H1 (cell line): Measurements from ENCODE around the gene NSL1. TPM values are rescaled to one million over a fixed set of nuclear protein-coding genes. Genes with fewer than 3 reads are reported as not detected.

Experiments used
- CTCF ChIA-PET: fragments of 300-600 bp; sonication (Branson Sonifier 250); formaldehyde crosslinking; loops from one replicate; lab custom pipeline; 2021; ENCODE audit not compliant: partially characterized antibody; lab: Charles Lee
- POLR2A ChIA-PET: fragments of 300-600 bp; sonication (Branson Sonifier 250); formaldehyde crosslinking; loops from one replicate; lab custom pipeline; 2021; ENCODE audit warnings: inconsistent platforms; ENCODE audit not compliant: partially characterized antibody; lab: Charles Lee
- DNase-seq, 2 experiments: peaks; one replicate each; pipeline versions ENCODE4 v3.0.0 to v3.0.0-alpha.2; 2010 to 2022; ENCODE audit warnings: low spot score in 2 of 2, low read depth in 1 of 2, mixed read lengths in 1 of 2
- FAIRE-seq: peaks from 2 replicates; lab custom pipeline; 2011; peaks lifted over from hg19 to GRCh38; lab: Jason Lieb, UNC
- H2AFZ ChIP-seq: 2 replicates; pipeline ENCODE4 v1.8.1; 2012; ENCODE audit warnings: low read length, inconsistent platforms
- H2AK5ac ChIP-seq: 2 replicates; pipeline ENCODE4 v1.6.1; 2013; ENCODE audit warnings: low read depth, low read length
- H2BK120ac ChIP-seq: replicated peaks from 2 replicates; pipeline ENCODE3; 2013; ENCODE audit warnings: low read depth, low read length, inconsistent platforms
- H2BK12ac ChIP-seq: 2 replicates; pipeline ENCODE4 v1.6.1; 2013; ENCODE audit warnings: low read depth, low read length
- H2BK15ac ChIP-seq: 2 replicates; pipeline ENCODE4 v1.6.1; 2013; ENCODE audit warnings: low read length
- H2BK20ac ChIP-seq: 2 replicates; pipeline ENCODE4 v1.6.1; 2013; ENCODE audit warnings: low read length
- H2BK5ac ChIP-seq: 2 replicates; pipeline ENCODE4 v1.6.1; 2013; ENCODE audit warnings: low read depth, low read length
- H3K14ac ChIP-seq: 2 replicates; pipeline ENCODE4 v1.6.1; 2013; ENCODE audit warnings: inconsistent platforms; ENCODE audit not compliant: insufficient read length
- H3K18ac ChIP-seq: 2 replicates; pipeline ENCODE4 v1.6.1; 2013; ENCODE audit warnings: low read length; ENCODE audit errors: extremely low read depth
- H3K23ac ChIP-seq: 2 replicates; pipeline ENCODE4 v1.6.1; 2013; ENCODE audit warnings: inconsistent platforms; ENCODE audit not compliant: insufficient read length
- H3K23me2 ChIP-seq: 2 replicates; pipeline ENCODE4 v1.6.1; 2013; ENCODE audit warnings: low read depth, low read length
- H3K27ac ChIP-seq: 2 replicates; pipeline ENCODE4 v1.6.1; 2011; ENCODE audit warnings: low read depth, low read length, inconsistent platforms
- H3K27me3 ChIP-seq, 4 experiments: replicated peaks in 1 of 4; 1 replicate in 1 of 4; 2 replicates in 3 of 4; pipeline versions ENCODE4 v1.6.1 to v1.8.1; 2011 to 2013; ENCODE audit warnings: low read length in 3 of 4, mild to moderate bottlenecking in 3 of 4, inconsistent platforms in 2 of 4, mixed read lengths in 2 of 4, moderate library complexity in 1 of 4; ENCODE audit not compliant: control insufficient read depth in 3 of 4, insufficient read depth in 3 of 4; ENCODE audit errors: extremely low read depth in 1 of 4
- H3K36me3 ChIP-seq, 4 experiments: 2 replicates each; pipeline versions ENCODE4 v1.6.1 to v1.8.1; 2011 to 2013; ENCODE audit warnings: mild to moderate bottlenecking in 4 of 4, low read length in 3 of 4, moderate library complexity in 2 of 4, control low read depth in 1 of 4, inconsistent platforms in 1 of 4; ENCODE audit not compliant: insufficient read depth in 4 of 4, control insufficient read depth in 2 of 4
- H3K4ac ChIP-seq: replicated peaks from 2 replicates; pipeline ENCODE3; 2013; ENCODE audit warnings: low read length, low read depth, mixed read lengths, inconsistent platforms; ENCODE audit not compliant: insufficient read length
- H3K4me1 ChIP-seq, 4 experiments: replicated peaks in 1 of 4; 1 replicate in 1 of 4; 2 replicates in 3 of 4; pipeline versions ENCODE4 v1.6.1 to v1.8.1; 2011 to 2013; ENCODE audit warnings: low read length in 3 of 4, inconsistent platforms in 2 of 4, mixed read lengths in 1 of 4; ENCODE audit not compliant: insufficient read depth in 4 of 4, control insufficient read depth in 3 of 4
- H3K4me2 ChIP-seq, 2 experiments: 2 replicates each; pipeline versions ENCODE4 v1.6.1 to v1.8.1; 2011 to 2013; ENCODE audit warnings: low read depth in 2 of 2, low read length in 2 of 2, control low read depth in 1 of 2, inconsistent platforms in 1 of 2, mild to moderate bottlenecking in 1 of 2; ENCODE audit not compliant: insufficient read depth in 1 of 2
- H3K4me3 ChIP-seq, 4 experiments: fragments of 200-600, 300-600 bp in 1 of 4; sonication (generic), shearing (Covaris generic), sonication (Bioruptor Twin) in 1 of 4; 2 replicates each; pipeline versions ENCODE4 v1.5.1 to v1.8.1; 2011 to 2016; ENCODE audit warnings: low read length in 4 of 4, low read depth in 3 of 4, control low read depth in 2 of 4, inconsistent platforms in 2 of 4, mild to moderate bottlenecking in 2 of 4, mixed read lengths in 1 of 4, moderate library complexity in 1 of 4; ENCODE audit not compliant: insufficient read depth in 2 of 4; ENCODE audit errors: extremely low read depth in 1 of 4
- H3K56ac ChIP-seq: replicated peaks from 2 replicates; pipeline ENCODE3; 2013; ENCODE audit warnings: low read depth, mild to moderate bottlenecking, mixed read lengths, low read length, inconsistent platforms; ENCODE audit not compliant: insufficient read length
- H3K79me1 ChIP-seq: 2 replicates; pipeline ENCODE4 v1.6.1; 2013; ENCODE audit warnings: low read depth, low read length, control low read depth
- H3K79me2 ChIP-seq, 2 experiments: 2 replicates each; pipeline versions ENCODE4 v1.6.1 to v1.8.1; 2012 to 2013; ENCODE audit warnings: low read length in 2 of 2, mild to moderate bottlenecking in 2 of 2, inconsistent platforms in 1 of 2; ENCODE audit not compliant: insufficient read depth in 2 of 2, control insufficient read depth in 1 of 2
- H3K9ac ChIP-seq, 4 experiments: replicated peaks in 1 of 4; 1 replicate in 1 of 4; 2 replicates in 3 of 4; pipeline versions ENCODE4 v1.6.1 to v1.8.1; 2011 to 2013; ENCODE audit warnings: low read depth in 3 of 4, low read length in 3 of 4, control low read depth in 2 of 4, mild to moderate bottlenecking in 2 of 4, moderate library complexity in 2 of 4, inconsistent platforms in 1 of 4; ENCODE audit errors: extremely low read depth in 1 of 4
- H3K9me3 ChIP-seq, 2 experiments: 2 replicates each; pipeline versions ENCODE4 v1.6.1 to v1.8.1; 2012 to 2013; ENCODE audit warnings: mild to moderate bottlenecking in 2 of 2, moderate library complexity in 2 of 2, control low read depth in 1 of 2, inconsistent platforms in 1 of 2, low read depth in 1 of 2, low read length in 1 of 2, mixed read lengths in 1 of 2; ENCODE audit not compliant: insufficient read depth in 2 of 2
- H4K20me1 ChIP-seq, 2 experiments: replicated peaks in 1 of 2; 2 replicates each; pipeline versions ENCODE3 to v1.8.1; 2011 to 2013; ENCODE audit warnings: inconsistent platforms in 2 of 2, low read length in 2 of 2, mild to moderate bottlenecking in 1 of 2; ENCODE audit not compliant: insufficient read depth in 2 of 2, control insufficient read depth in 1 of 2
- H4K5ac ChIP-seq: 2 replicates; pipeline ENCODE4 v1.6.1; 2013; ENCODE audit warnings: low read length, low read depth, mixed read lengths, inconsistent platforms; ENCODE audit not compliant: insufficient read length
- H4K8ac ChIP-seq: 2 replicates; pipeline ENCODE4 v1.8.0; 2013; ENCODE audit warnings: mild to moderate bottlenecking, moderate library complexity, low read length, inconsistent platforms; ENCODE audit not compliant: insufficient read depth; ENCODE audit errors: extremely low read depth
- H4K91ac ChIP-seq: replicated peaks from 2 replicates; pipeline ENCODE3; 2013; ENCODE audit warnings: low read length, mixed read lengths, inconsistent platforms; ENCODE audit not compliant: insufficient read length
- ATF2 ChIP-seq: IDR thresholded peaks from 2 replicates; pipeline ENCODE4 v1.6.1; 2012; ENCODE audit warnings: low read length, inconsistent platforms
- BRCA1 ChIP-seq: IDR thresholded peaks from 2 replicates; pipeline ENCODE4 v1.6.1; 2012; ENCODE audit warnings: low read depth, low read length, improper control_type of control experiment
- CHD1 ChIP-seq: IDR thresholded peaks from 2 replicates; pipeline ENCODE4 v1.6.1; 2012; ENCODE audit warnings: low read depth, low read length, improper control_type of control experiment
- CREB1 ChIP-seq: IDR thresholded peaks from 2 replicates; pipeline ENCODE4 v1.6.1; 2012; ENCODE audit warnings: inconsistent platforms
- KDM1A ChIP-seq: fragments of 200-600, 300-600 bp; sonication (generic); IDR thresholded peaks from 2 replicates; pipeline ENCODE4 v1.7.1; 2016; ENCODE audit warnings: mild to moderate bottlenecking, low read length, borderline replicate concordance
- POLR2A ChIP-seq, 2 experiments: IDR thresholded peaks; 1 replicate in 1 of 2; 2 replicates in 1 of 2; pipeline ENCODE4 v1.6.1; 2011; ENCODE audit warnings: low read depth in 2 of 2, low read length in 2 of 2, mild to moderate bottlenecking in 2 of 2; ENCODE audit errors: control extremely low read depth in 1 of 2
- RXRA ChIP-seq: IDR thresholded peaks from 2 replicates; pipeline ENCODE4 v1.6.1; 2011; ENCODE audit warnings: low read depth, mild to moderate bottlenecking, low read length, moderate library complexity; ENCODE audit not compliant: insufficient read depth
- SP1 ChIP-seq: IDR thresholded peaks from 2 replicates; pipeline ENCODE4 v1.6.1; 2011; ENCODE audit warnings: low read depth, low read length
- SP2 ChIP-seq: IDR thresholded peaks from 2 replicates; pipeline ENCODE4 v1.6.1; 2012; ENCODE audit warnings: mild to moderate bottlenecking, low read length, inconsistent platforms
- USF2 ChIP-seq: IDR thresholded peaks from 2 replicates; pipeline ENCODE4 v1.6.1; 2011; ENCODE audit warnings: low read length, improper control_type of control experiment
- ZNF274 ChIP-seq: IDR thresholded peaks from 2 replicates; pipeline ENCODE4 v1.7.0; 2012; ENCODE audit warnings: low read length, borderline replicate concordance; ENCODE audit errors: extremely low read depth
- WGBS, 2 experiments: shearing (Covaris generic) in 1 of 2; methylation state at CpG; one replicate each; pipeline versions ENCODE4 v1.1.6 to v1.1.7; 2013 to 2015; ENCODE audit warnings: low lambda C conversion rate in 2 of 2, mixed read lengths in 2 of 2, inconsistent platforms in 1 of 2, low coverage in 1 of 2, missing lambda C conversion rate in 1 of 2; ENCODE audit not compliant: insufficient replicate concordance in 2 of 2, insufficient coverage in 1 of 2, insufficient read length in 1 of 2; ENCODE audit errors: extremely low coverage in 1 of 2, missing lambda C conversion rate in 1 of 2; 5-methylcytosine and 5-hydroxymethylcytosine counted together
- polyA plus RNA-seq, 7 experiments: library from polyadenylated mRNA; depleted of rRNA in 3 of 7; stranded (reverse) in 5 of 7; unstranded in 2 of 7; fragments of >200 nt in 5 of 7; fragments of 200-250 nt in 2 of 7; gene quantifications; 1 replicate in 5 of 7; 2 replicates in 1 of 7; 4 replicates in 1 of 7; pipeline versions ENCODE4 v1.2.1 to v1.2.3, GENCODE V29; 2011 to 2013; ENCODE audit warnings: missing spikeins in 2 of 7, mixed read lengths in 2 of 7
- total RNA-seq: library from RNA; stranded (reverse); fragmentation: NEBNext Ultra II Directional; extraction: Animal tissue kit (Norgen Biotek cat#: 25700); gene quantifications from 2 replicates; pipeline ENCODE4 v1.2.1, GENCODE V29; 2021

The NSL1 gene
- total and polyA plus RNA-seq, 2 of the 8 experiments (the other 6 are each of a cell fraction or from before 2014, with no cell fraction given) = 25.4 to 51.7 TPM

GRCh38 chr1:212827171-212827776, 35.7 kb upstream of the NSL1 start:
- H3K27me3 ChIP-seq = no peaks in the 10 kb centered on the region
- DNase-seq (no peak), FAIRE-seq (no peak)
- no peak overlapping the region for H2BK5ac ChIP-seq
- no peak overlapping the region for H3K9ac ChIP-seq
- no peak overlapping the region for H3K14ac ChIP-seq
- no peak overlapping the region for H4K5ac ChIP-seq
- no peaks in the 10 kb centered on the region for H3K79me2 ChIP-seq
- no peak overlapping the region for H3K27ac ChIP-seq
- no peaks in the 10 kb centered on the region for H3K23me2 ChIP-seq
- WGBS, 2 experiments = 90% methylated on average over 4 of the region's 4 CpGs; no CpG with 5 or more reads in 1 of the 2 experiments
- H2AFZ ChIP-seq = no peak overlapping the region
- POLR2A ChIA-PET = interaction anchor here (1.0 to 2.3 kb wide), 6 partner anchors 11 to 72 kb away, joined by 3 to 8 read pairs (median 4); partner anchors contain the start of gene FLVCR1
- H3K4me1 ChIP-seq = peaks cover 0 to 2% (median 0%) of the 10 kb centered on the region in 4 experiments; a peak in 1 of 7 replicates
- no peak overlapping the region for H3K4me3 ChIP-seq
- H3K23ac ChIP-seq = no peak overlapping the region
- H3K36me3 ChIP-seq = no peaks in the 10 kb centered on the region; a peak in 1 of 8 replicates
- CTCF ChIA-PET = interaction anchor here (0.7 to 2.9 kb wide), 4 partner anchors 10 to 234 kb away, joined by 3 to 12 read pairs (median 4); no protein-coding TSS in a partner anchor
- no peaks in the 10 kb centered on the region for H3K9me3 ChIP-seq
- no peak overlapping the region for H2AK5ac ChIP-seq
- H3K4ac ChIP-seq = no peak overlapping the region
- H3K18ac ChIP-seq = no peak overlapping the region
- H4K20me1 ChIP-seq = no peaks in the 10 kb centered on the region
- H4K91ac ChIP-seq = no peak overlapping the region
- no peak overlapping the region for H4K8ac ChIP-seq
- H2BK120ac ChIP-seq = no peak overlapping the region
- TF ChIP-seq CHD1 = no peak
- TF ChIP-seq KDM1A = no peak
- TF ChIP-seq SP2 = no peak
- TF ChIP-seq ATF2 = no peak
- TF ChIP-seq BRCA1 = no peak
- TF ChIP-seq RXRA = no peak
- TF ChIP-seq POLR2A (IDR thresholded peaks at IDR 0.05; ENCODE audit: control extremely low read depth in 1 of 2, low read depth in 2 of 2, low read length in 2 of 2) = no peak
- TF ChIP-seq CREB1 = no peak
- TF ChIP-seq USF2 = no peak
- no peak for TF ChIP-seq SP1
- no peak for TF ChIP-seq ZNF274
- no peak overlapping the region for H2BK12ac ChIP-seq
- H2BK20ac ChIP-seq = no peak overlapping the region
- H3K79me1 ChIP-seq = no peaks in the 10 kb centered on the region
- no peak overlapping the region for H3K4me2 ChIP-seq
- no peak overlapping the region for H3K56ac ChIP-seq
- no peak overlapping the region for H2BK15ac ChIP-seq
